ENCODE measurements around the gene MFAP4. TPM values are rescaled to one million over a fixed set of nuclear protein-coding genes. Genes with fewer than 3 reads are reported as not detected.

Gene MFAP4
- total RNA-seq, 2 donors from 2014 or later: 0.44 to 0.82 TPM

DNA sequence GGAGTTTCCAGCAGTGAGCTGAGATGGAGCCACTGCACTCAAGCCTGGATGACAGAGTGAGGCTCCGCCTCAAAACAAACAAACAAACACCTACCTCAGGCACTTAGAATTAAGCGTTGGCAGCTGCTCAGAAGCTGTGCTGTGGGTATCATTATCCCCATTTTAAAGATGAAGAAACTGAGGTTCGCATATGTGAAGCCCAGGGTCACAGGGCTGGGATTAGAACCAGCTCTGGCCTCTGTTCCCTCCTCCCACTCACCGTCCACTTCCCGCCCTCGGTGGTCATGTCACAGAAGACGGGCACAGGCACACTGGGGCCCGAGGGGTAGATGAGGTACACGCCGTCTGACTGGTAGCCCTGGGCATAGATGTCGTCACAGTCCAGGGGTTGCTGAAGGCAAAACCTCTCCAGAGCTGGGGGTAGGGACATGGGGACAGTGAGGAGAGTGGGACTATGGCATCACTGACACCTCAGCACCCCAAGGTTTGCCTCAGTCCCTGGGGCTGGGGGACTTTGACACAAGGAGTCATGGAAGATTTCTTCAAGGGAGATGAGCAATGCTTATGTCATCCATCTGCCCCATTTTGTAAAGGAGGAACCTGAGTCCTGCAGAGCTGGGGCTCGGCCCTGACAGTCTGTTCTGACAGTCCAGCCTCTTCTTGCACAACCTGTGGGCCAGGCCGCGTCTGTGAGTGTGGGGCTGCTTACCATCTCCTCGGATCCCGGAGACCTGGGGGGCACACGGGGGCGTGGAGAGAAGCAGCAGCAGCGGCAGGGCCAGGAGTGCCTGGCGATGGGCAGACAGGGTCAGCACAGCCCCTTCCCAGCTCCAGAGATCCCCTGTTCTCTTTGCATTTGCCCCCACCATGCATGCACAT lies 700 bp downstream of the MFAP4 start:
- H3K4me1 Mint-ChIP-seq (ENCODE audit: low read depth): peaks cover 6% of the 10 kb centered on the region
- H3K9me3 Mint-ChIP-seq: no peaks in the 10 kb centered on the region
- H3K4me3 Mint-ChIP-seq: no peak overlapping the region
- H3K27me3 Mint-ChIP-seq (ENCODE audit: low read depth): peaks cover 6% of the 10 kb centered on the region
- ATAC-seq (replicated peaks in 1 of 2) (peak; percentile 43 to 46), DNase-seq (no peak)
- no peaks in the 10 kb centered on the region for H3K36me3 Mint-ChIP-seq (ENCODE audit: insufficient read depth in 2 of 2)
- no peak overlapping the region for H3K27ac Mint-ChIP-seq

DNA sequence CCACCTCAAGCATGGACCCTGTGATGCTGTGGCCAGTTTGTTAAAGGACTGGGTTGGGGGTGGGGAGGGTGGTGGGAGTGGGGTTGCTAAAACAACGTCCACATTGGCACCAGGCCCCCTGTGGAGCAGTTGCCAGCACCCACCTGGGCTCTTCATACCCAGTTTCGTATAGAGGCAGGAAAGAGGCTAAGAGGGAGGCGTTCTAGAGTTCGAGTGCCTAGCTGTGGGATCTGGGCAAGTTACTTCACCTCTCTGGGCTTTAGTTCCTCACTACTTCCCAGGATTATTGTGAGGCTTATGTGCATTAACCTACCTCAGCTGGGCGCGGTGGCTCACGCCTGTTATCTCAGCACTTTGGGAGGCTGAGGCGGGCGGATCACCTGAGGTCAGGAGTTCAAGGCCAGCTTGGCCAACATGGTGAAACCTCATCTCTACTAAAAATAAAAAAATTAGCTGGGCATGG lies 1.4 kb downstream of the MFAP4 start:
- Mint-ChIP-seq H3K27me3 (ENCODE audit: low read depth) (peaks cover 6% of the 10 kb centered on the region), H3K36me3 (ENCODE audit: insufficient read depth in 2 of 2) (peaks cover 0 to 2% of the 10 kb centered on the region in 2 donors), H3K27ac (no peak overlapping the region), H3K4me1 (ENCODE audit: low read depth) (peaks cover 6% of the 10 kb centered on the region), H3K9me3 (no peaks in the 10 kb centered on the region), H3K4me3 (no peak overlapping the region)
- DNase-seq: no peak
- ATAC-seq (replicated peaks in 1 of 2): no peak

DNA sequence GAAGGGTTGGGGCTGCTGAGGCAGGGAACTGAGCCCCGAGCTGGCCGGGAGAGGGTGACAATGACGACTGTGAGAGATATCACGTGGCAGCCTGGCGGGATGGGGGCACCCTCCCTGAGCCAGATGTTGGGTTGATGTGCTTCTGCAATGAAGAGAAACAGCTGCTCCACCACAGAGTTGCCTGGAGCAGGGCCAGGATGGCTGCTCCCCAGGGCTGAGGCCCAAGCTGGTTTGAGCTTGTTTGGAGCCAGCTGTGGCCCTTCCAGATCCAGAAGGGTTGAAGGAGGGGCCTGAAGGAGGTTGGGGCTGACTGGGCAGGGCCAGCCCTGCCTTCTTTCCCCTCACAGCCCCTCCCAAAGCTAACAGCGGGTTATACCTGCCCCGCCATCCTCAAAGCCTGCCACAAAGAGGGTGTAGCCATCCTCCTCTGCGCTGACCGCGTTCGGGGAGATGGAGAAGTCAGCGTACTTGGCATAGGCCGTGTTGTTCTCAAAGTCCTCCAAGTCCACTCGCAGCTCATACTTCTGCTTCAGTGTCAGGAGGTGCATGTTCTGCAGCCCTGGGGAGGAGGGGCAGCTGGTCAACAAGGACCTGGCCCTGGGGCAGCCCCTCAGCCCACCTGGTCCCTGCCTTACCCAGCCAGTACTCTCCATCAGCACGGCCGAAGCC lies 2.1 kb downstream of the MFAP4 start:
- no peaks in the 10 kb centered on the region for H3K9me3 Mint-ChIP-seq
- no peak for ATAC-seq (replicated peaks in 1 of 2)
- peaks cover 0 to 2% of the 10 kb centered on the region in 2 donors for H3K36me3 Mint-ChIP-seq (ENCODE audit: insufficient read depth in 2 of 2)
- no peak overlapping the region for H3K27ac Mint-ChIP-seq
- H3K27me3 Mint-ChIP-seq (ENCODE audit: low read depth): peaks cover 6% of the 10 kb centered on the region
- no peak overlapping the region for H3K4me3 Mint-ChIP-seq
- DNase-seq: no peak
- peaks cover 6% of the 10 kb centered on the region for H3K4me1 Mint-ChIP-seq (ENCODE audit: low read depth)

DNA sequence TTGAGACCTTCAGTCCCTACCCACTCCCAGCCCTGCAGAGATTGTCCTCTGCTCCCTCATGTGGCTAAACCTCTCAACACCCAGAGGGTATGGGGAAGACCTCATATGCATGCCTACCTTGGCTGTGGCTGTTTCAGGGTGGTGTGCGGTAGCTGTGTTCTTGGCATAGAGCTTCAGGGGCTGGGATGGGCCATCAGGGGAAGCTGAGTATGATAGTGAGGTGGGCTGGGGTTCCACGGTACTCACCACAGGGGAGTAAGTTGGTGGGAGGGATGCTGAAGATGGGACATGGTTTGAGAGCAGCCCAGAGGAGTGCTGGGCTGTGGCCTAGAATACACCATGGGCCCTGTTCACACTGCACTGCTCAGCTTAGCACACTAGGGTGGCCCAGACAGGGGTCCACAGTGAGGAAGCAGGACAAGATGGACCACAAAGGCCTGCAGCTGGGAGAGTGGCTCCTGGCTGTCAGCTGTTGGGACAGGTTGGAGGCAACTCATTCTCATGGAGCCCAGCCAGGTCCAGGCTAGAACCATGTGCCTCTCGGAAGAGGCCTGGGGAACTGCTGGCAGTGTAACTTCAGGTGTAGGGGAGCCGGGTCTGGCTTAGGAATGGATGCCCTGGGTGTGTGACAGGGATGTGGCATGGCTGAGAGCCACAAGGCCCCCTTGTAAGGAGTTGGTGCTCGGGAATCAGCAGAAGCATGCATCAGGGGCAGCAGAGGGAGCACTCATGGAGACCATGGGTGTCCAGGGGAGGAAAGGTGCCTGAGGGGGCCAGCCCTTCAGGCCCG lies 3.1 kb downstream of the MFAP4 start:
- H3K4me1 Mint-ChIP-seq (ENCODE audit: low read depth): peaks cover 14% of the 10 kb centered on the region
- no peaks in the 10 kb centered on the region for H3K9me3 Mint-ChIP-seq
- no peak overlapping the region for H3K4me3 Mint-ChIP-seq
- no peak overlapping the region for H3K27ac Mint-ChIP-seq
- H3K27me3 Mint-ChIP-seq (ENCODE audit: low read depth): peaks cover 6% of the 10 kb centered on the region
- ATAC-seq (replicated peaks in 1 of 2): no peak
- peaks cover 0 to 4% of the 10 kb centered on the region in 2 donors for H3K36me3 Mint-ChIP-seq (ENCODE audit: insufficient read depth in 2 of 2)
- DNase-seq: no peak

DNA sequence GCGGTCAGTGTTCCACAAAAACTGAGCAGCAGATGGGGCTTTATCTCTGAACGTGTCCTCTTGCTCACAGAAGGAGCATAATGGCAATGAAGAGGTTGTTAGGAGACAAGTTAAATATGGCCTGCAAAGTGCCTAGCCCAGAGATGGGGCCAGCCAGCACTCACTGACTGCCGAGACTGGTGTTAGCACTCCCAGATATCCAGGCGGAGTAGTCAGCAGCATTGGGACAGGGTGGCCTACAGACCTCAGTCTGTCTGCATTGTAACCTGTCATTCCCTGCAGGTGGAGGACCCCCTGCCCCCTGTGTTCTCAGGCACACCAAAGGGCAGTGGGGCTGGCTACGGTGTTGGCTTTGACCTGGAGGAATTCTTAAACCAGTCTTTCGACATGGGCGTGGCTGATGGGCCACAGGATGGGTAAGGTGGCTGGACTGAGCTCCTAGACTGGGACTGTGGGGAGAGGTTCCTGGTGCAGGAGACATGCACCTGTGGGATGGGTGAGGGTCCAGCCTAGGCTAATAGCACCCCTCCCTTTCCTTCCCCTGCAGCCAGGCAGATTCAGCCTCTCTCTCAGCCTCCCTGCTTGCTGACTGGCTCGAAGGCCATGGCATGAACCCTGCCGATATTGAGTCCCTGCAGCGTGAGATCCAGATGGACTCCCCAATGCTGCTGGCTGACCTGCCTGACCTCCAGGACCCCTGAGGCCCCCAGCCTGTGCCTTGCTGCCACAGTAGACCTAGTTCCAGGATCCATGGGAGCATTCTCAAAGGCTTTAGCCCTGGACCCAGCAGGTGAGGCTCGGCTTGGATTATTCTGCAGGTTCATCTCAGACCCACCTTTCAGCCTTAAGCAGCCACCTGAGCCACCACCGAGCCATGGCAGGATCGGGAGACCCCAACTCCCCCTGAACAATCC lies 4.2 kb downstream of the MFAP4 start:
- H3K4me3 Mint-ChIP-seq: no peak overlapping the region
- H3K4me1 Mint-ChIP-seq (ENCODE audit: low read depth): peaks cover 14% of the 10 kb centered on the region
- no peak for DNase-seq

DNA sequence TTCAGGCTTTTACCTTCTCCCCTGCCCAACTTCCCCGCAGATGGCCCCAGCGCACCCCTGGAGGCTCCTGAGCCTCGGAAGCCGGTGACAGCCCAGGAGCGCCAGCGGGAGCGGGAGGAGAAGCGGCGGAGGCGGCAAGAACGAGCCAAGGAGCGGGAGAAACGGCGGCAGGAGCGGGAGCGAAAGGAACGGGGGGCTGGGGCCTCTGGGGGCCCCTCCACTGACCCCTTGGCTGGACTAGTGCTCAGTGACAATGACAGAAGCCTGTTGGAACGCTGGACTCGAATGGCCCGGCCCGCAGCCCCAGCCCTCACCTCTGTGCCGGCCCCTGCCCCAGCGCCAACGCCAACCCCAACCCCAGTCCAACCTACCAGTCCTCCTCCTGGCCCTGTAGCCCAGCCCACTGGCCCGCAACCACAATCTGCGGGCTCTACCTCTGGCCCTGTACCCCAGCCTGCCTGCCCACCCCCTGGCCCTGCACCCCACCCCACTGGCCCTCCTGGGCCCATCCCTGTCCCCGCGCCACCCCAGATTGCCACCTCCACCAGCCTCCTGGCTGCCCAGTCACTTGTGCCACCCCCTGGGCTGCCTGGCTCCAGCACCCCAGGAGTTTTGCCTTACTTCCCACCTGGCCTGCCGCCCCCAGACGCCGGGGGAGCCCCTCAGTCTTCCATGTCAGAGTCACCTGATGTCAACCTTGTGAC lies 5.1 kb downstream of the MFAP4 start:
- DNase-seq (no peak), ATAC-seq (replicated peaks in 1 of 2) (no peak)
- no peaks in the 10 kb centered on the region for H3K9me3 Mint-ChIP-seq
- no peak overlapping the region for H3K27ac Mint-ChIP-seq
- H3K36me3 Mint-ChIP-seq (ENCODE audit: insufficient read depth in 2 of 2): peaks cover 0 to 4% of the 10 kb centered on the region in 2 donors
- H3K4me3 Mint-ChIP-seq: no peak overlapping the region
- H3K27me3 Mint-ChIP-seq (ENCODE audit: low read depth): no peaks in the 10 kb centered on the region
- H3K4me1 Mint-ChIP-seq (ENCODE audit: low read depth): peaks cover 17% of the 10 kb centered on the region

More for the DNA sequence above, 4.2 kb downstream of the MFAP4 start:
- no peak overlapping the region for H3K27ac Mint-ChIP-seq
- no peaks in the 10 kb centered on the region for H3K9me3 Mint-ChIP-seq
- ATAC-seq (replicated peaks in 1 of 2): no peak
- H3K27me3 Mint-ChIP-seq (ENCODE audit: low read depth): peaks cover 2% of the 10 kb centered on the region
- peaks cover 0 to 4% of the 10 kb centered on the region in 2 donors for H3K36me3 Mint-ChIP-seq (ENCODE audit: insufficient read depth in 2 of 2)

DNA sequence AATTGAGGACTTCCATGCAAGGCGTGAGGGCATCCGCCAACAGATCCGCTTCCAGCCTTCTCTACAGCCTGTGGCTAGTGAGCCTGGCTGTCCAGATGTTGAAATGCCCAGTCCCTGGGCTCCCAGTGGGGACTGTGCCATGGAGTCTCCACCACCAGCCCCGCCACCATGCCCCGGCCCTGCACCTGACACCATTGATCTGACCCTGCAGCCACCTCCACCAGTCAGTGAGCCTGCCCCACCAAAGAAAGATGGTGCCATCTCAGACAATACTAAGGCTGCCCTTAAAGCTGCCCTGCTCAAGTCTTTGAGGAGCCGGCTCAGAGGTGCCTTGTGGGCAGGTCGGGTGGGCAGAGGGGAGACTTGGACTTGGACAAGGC lies 5.6 kb downstream of the MFAP4 start:
- no peak overlapping the region for H3K27ac Mint-ChIP-seq
- peaks cover 0 to 4% of the 10 kb centered on the region in 2 donors for H3K36me3 Mint-ChIP-seq (ENCODE audit: insufficient read depth in 2 of 2)
- no peak for DNase-seq
- no peak overlapping the region for H3K4me3 Mint-ChIP-seq
- H3K4me1 Mint-ChIP-seq (ENCODE audit: low read depth): peaks cover 21% of the 10 kb centered on the region
- H3K9me3 Mint-ChIP-seq: no peaks in the 10 kb centered on the region
- no peaks in the 10 kb centered on the region for H3K27me3 Mint-ChIP-seq (ENCODE audit: low read depth)
- no peak for ATAC-seq (replicated peaks in 1 of 2)

DNA sequence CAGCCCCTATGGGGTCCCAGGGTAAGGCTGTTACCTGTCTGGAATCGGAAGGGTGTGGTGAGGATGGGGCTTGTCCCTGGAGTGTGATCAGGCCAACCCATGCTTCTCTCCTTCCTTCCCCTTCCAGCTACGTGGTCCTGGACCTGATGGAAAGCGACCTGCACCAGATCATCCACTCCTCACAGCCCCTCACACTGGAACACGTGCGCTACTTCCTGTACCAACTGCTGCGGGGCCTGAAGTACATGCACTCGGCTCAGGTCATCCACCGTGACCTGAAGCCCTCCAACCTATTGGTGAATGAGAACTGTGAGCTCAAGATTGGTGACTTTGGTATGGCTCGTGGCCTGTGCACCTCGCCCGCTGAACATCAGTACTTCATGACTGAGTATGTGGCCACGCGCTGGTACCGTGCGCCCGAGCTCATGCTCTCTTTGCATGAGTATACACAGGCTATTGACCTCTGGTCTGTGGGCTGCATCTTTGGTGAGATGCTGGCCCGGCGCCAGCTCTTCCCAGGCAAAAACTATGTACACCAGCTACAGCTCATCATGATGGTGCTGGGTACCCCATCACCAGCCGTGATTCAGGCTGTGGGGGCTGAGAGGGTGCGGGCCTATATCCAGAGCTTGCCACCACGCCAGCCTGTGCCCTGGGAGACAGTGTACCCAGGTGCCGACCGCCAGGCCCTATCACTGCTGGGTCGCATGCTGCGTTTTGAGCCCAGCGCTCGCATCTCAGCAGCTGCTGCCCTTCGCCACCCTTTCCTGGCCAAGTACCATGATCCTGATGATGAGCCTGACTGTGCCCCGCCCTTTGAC lies 6.3 kb downstream of the MFAP4 start:
- ATAC-seq (replicated peaks in 1 of 2): no peak
- Mint-ChIP-seq H3K27me3 (ENCODE audit: low read depth) (no peaks in the 10 kb centered on the region), H3K4me1 (ENCODE audit: low read depth) (peaks cover 26% of the 10 kb centered on the region), H3K9me3 (no peaks in the 10 kb centered on the region), H3K36me3 (ENCODE audit: insufficient read depth in 2 of 2) (peaks cover 0 to 4% of the 10 kb centered on the region in 2 donors), H3K4me3 (no peak overlapping the region), H3K27ac (no peak overlapping the region)
- no peak for DNase-seq

DNA sequence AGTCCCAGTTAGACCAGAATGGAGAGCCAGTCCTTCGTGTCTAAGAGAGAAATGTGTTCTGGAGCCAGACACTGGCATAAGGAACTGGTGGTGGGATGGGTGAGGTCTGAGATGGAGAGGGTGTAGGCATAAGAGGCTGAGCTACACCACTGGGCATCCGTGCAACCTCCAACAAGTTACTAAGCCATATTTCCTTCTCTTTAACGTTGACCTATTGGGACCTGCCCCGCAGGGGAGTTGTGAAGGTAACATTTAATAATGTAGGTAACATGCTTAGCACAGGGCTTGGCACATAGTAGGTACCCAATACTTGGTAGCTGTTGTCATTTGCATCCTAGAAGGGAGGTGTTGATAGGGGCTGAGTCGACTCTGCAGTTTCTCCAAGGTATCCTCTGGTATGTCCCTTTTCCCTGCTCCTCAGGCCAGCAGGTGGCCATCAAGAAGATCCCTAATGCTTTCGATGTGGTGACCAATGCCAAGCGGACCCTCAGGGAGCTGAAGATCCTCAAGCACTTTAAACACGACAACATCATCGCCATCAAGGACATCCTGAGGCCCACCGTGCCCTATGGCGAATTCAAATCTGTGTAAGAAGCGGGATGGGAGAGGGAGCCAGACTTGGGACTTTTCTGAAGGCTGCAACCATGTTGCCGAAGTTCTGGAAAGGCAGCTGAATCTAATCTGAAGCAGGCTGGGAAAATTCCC lies 7.5 kb downstream of the MFAP4 start:
- H3K36me3 Mint-ChIP-seq (ENCODE audit: insufficient read depth in 2 of 2): peaks cover 0 to 4% of the 10 kb centered on the region in 2 donors
- no peaks in the 10 kb centered on the region for H3K9me3 Mint-ChIP-seq
- ATAC-seq (replicated peaks in 1 of 2): no peak
- DNase-seq: no peak
- H3K4me1 Mint-ChIP-seq (ENCODE audit: low read depth): peaks cover 26% of the 10 kb centered on the region
- no peak overlapping the region for H3K27ac Mint-ChIP-seq
- H3K27me3 Mint-ChIP-seq (ENCODE audit: low read depth): no peaks in the 10 kb centered on the region
- H3K4me3 Mint-ChIP-seq: peak overlapping the region; percentile 90 to 100

DNA sequence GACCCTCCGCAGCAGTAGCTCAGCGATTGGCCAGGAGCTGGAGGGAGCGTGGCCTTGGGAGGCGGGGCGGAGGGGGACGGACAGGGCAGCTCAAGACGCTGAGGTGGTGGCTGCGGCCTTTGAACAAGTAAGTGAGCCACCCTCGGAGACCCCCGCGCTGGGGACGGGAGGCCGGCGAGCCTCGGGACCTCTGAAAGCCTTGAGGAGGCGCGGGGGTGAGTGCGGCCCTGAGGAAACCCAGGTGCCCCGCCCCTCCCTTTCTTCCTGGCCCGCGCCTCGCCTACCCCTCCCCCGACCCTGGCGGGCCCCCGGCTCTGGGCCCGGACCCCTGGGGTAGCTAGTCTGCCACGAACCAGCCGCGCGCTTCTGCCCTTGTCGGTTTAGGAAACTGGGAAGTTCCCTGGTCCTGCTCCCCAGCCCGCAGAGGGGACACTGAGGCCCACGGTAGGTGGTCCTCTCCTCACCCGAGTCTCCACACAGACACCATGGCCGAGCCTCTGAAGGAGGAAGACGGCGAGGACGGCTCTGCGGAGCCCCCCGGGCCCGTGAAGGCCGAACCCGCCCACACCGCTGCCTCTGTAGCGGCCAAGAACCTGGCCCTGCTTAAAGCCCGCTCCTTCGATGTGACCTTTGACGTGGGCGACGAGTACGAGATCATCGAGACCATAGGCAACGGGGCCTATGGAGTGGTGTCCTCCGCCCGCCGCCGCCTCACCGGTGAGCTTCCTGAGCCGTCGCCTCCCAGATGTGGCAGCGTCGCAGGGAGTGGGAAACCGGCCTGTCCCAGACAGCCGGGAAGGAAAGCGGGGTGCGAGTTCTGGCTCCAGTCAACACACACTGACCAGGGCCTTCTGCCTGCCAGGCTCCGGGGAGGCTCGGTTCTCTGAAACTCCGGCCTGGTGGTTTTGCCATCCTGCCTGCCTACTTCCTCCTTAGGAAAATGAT lies 8.3 kb downstream of the MFAP4 start, which contains the start of gene MAPK7:
TSS of gene MAPK7 (plus strand) at position 83 of the 945 bp plus-strand sequence. CDS start at position 486, 403 bp downstream.
- ATAC-seq (replicated peaks in 1 of 2): peak; percentile 12 to 17
- Mint-ChIP-seq H3K27me3 (ENCODE audit: low read depth) (no peaks in the 10 kb centered on the region), H3K4me3 (peak within 1 kb of the TSS; percentile 90 to 100), H3K36me3 (ENCODE audit: insufficient read depth in 2 of 2) (peaks cover 0 to 4% of the 10 kb centered on the region in 2 donors), H3K4me1 (ENCODE audit: low read depth) (peaks cover 31% of the 10 kb centered on the region), H3K9me3 (no peaks in the 10 kb centered on the region), H3K27ac (peak within 1 kb of the TSS; percentile 94)
- DNase-seq: no peak
